Body of pancreas (tissue), 4 donors: ENCODE measurements around the gene GLRA2. TPM values are rescaled to one million over a fixed set of nuclear protein-coding genes. Genes with fewer than 3 reads are reported as not detected.

Experiments used
- ATAC-seq: fragments of 150-250 bp; one replicate; pipeline ENCODE4 v1.9.1; 2016
- DNase-seq, 4 donors: peaks; one replicate each; pipeline ENCODE4 v3.0.0-alpha.2; 2019
- H3K27ac ChIP-seq, 4 donors: fragments of 200-600 bp; sonication (generic); 1 replicate in 3 of 4; 2 replicates in 1 of 4; pipeline versions ENCODE4 v1.5.1 to v1.6.1; 2016 to 2019; ENCODE audit warnings: mild to moderate bottlenecking in 1 of 4, mixed read lengths in 1 of 4, moderate library complexity in 1 of 4
- H3K27me3 ChIP-seq, 2 donors: fragments of 200-600 bp; sonication (generic); one replicate each; pipeline ENCODE4 v1.6.0; 2016; ENCODE audit warnings: mild to moderate bottlenecking in 1 of 2
- H3K36me3 ChIP-seq, 2 donors: fragments of 200-600 bp; sonication (generic); replicated peaks in 1 of 2; 2 replicates each; pipeline ENCODE4 v1.5.1; 2016; ENCODE audit warnings: low read depth in 2 of 2; ENCODE audit not compliant: insufficient read depth in 1 of 2
- H3K4me1 ChIP-seq: fragments of 200-600 bp; sonication (generic); one replicate; pipeline ENCODE4 v1.6.0; 2016
- H3K4me3 ChIP-seq, 2 donors: fragments of 200-600 bp; sonication (generic); 1 replicate in 1 of 2; 2 replicates in 1 of 2; pipeline ENCODE4 v1.5.1; 2016 to 2019
- H3K9me3 ChIP-seq, 3 donors: fragments of 200-600 bp; sonication (generic); 1 replicate in 2 of 3; 2 replicates in 1 of 3; pipeline ENCODE4 v1.5.1; 2016
- POLR2A ChIP-seq, 3 donors: fragments of 450-650 bp; IDR thresholded peaks; one replicate each; pipeline ENCODE4 v1.6.1; 2016; ENCODE audit warnings: antibody characterized with exemption in 3 of 3, mild to moderate bottlenecking in 2 of 3
- WGBS, 2 donors: methylation state at CpG; one replicate each; pipeline ENCODE4 v1.1.5; 2017; 5-methylcytosine and 5-hydroxymethylcytosine counted together
- intact Hi-C: fragments of 100-400 bp; cut with DNase I; formaldehyde crosslinking; loops from one replicate; pipeline ENCODE4 v1.15.1; 2023
- total RNA-seq, 2 donors: library from RNA; depleted of rRNA; stranded (reverse); fragments of >200 nt; gene quantifications; one replicate each; pipeline ENCODE4 v1.1.0, GENCODE V29; 2016
- TF ChIP-seq, protein P1 (sequence below), 7 experiments: fragments of 450-650 bp in 4 of 7; fragments of 200-600 bp in 3 of 7; sonication (generic) in 3 of 7; IDR thresholded peaks; one replicate each; pipeline ENCODE4 v1.5.1; 2016 to 2019; ENCODE audit warnings: antibody characterized with exemption in 7 of 7

The GLRA2 gene
- total RNA-seq, 2 donors from 2014 or later: not detected

DNA sequence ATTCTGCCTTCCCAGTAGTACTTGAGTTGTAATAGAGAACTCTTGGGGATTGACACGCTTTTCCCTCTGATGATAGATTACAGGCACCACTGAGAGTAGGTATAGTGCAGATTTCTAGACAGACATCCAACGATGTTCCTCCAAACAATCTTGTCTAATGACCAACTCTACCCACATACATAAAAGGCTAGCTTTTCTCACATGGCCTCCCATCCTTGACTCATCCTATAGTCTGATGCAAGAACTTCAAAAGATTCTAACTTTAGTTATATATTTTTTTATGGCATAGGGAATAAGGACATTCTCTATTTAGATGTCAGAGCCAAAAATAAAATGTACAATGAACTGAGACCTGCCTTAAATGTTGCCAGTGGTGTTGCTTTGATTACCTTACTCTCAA lies 60.9 kb downstream of the GLRA2 start:
- H3K4me3 ChIP-seq: no peak overlapping the region
- H3K27me3 ChIP-seq: no peaks in the 10 kb centered on the region
- H3K4me1 ChIP-seq: no peaks in the 10 kb centered on the region
- TF ChIP-seq POLR2A (IDR thresholded peaks at IDR 0.05): no peak
- TF ChIP-seq, protein P1, sequence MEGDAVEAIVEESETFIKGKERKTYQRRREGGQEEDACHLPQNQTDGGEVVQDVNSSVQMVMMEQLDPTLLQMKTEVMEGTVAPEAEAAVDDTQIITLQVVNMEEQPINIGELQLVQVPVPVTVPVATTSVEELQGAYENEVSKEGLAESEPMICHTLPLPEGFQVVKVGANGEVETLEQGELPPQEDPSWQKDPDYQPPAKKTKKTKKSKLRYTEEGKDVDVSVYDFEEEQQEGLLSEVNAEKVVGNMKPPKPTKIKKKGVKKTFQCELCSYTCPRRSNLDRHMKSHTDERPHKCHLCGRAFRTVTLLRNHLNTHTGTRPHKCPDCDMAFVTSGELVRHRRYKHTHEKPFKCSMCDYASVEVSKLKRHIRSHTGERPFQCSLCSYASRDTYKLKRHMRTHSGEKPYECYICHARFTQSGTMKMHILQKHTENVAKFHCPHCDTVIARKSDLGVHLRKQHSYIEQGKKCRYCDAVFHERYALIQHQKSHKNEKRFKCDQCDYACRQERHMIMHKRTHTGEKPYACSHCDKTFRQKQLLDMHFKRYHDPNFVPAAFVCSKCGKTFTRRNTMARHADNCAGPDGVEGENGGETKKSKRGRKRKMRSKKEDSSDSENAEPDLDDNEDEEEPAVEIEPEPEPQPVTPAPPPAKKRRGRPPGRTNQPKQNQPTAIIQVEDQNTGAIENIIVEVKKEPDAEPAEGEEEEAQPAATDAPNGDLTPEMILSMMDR (IDR thresholded peaks at IDR 0.05): no peak
- H3K36me3 ChIP-seq: no peaks in the 10 kb centered on the region
- no peak overlapping the region for H3K27ac ChIP-seq
- H3K9me3 ChIP-seq: no peaks in the 10 kb centered on the region
- DNase-seq: no peak
- WGBS, 2 donors: 62 to 66% methylated on average over 2 of the region's 2 CpGs
- intact Hi-C loops: no loop called here
- ATAC-seq: no peak

DNA sequence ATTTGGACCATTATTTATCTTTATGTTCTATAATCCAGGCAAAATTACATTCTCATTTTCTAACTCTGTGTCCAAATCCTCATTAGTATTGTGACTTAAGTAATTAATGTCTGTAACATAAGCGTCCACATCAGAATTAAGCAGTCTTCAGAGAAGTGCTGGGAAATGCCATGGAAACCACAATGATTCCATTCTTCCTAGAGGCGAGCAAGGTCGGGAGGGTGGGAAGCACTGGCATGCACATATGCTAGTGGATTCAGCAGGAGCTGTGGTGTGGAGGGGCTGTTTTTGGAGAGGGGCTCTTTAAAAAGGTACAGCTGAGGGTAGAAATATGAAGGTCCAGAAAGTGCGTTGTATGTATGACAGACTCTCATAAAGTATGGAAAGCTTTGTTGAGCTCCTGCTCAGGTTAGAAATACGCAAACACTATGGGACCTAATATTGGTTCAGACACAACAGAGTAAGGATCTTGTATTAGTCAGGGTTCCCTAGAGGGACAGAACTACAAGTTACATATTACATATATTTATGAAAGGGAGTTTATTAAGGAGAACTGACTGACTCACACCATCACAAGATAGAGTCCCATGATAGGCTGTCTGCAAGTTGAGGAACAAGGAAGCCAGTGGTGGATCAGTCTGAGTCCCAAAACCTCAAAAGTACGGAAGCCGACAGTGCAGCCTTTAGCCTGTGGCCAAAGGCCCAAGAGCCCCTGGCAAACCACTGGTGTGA lies 61.5 kb downstream of the GLRA2 start:
- H3K36me3 ChIP-seq: no peaks in the 10 kb centered on the region
- intact Hi-C loops: no loop called here
- no peaks in the 10 kb centered on the region for H3K4me1 ChIP-seq
- DNase-seq (no peak), ATAC-seq (no peak)
- no peak overlapping the region for H3K4me3 ChIP-seq
- WGBS, 2 donors: 51 to 67% methylated on average over 7 of the region's 7 CpGs
- H3K27ac ChIP-seq: no peak overlapping the region
- TF ChIP-seq, protein P1 (IDR thresholded peaks at IDR 0.05): no peak
- no peak for TF ChIP-seq POLR2A (IDR thresholded peaks at IDR 0.05)
- no peaks in the 10 kb centered on the region for H3K9me3 ChIP-seq
- H3K27me3 ChIP-seq: no peaks in the 10 kb centered on the region

DNA sequence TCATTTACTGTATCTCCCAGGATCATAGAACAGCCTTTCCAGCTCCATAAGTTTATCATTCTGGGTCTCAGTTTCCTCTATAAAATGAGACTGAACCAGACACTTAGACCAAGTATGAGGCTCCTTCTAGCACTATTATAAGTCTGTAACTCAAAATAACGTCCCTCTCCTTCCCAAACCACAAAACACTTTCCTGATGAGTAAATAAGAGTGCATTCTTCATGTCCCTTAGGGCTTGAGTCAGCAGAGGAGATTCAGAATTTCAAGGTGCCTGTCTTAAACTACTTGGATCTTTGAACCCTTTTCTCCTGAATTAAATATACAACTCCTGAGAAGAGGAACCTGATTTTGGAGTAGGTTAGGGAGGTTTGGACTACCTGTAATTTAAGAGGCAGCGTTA lies 62.6 kb downstream of the GLRA2 start:
- DNase-seq: no peak
- H3K27ac ChIP-seq: no peak overlapping the region
- H3K9me3 ChIP-seq: no peaks in the 10 kb centered on the region
- H3K27me3 ChIP-seq: no peaks in the 10 kb centered on the region
- intact Hi-C loops: no loop called here
- 33 to 50% methylated on average over 2 of the region's 2 CpGs for WGBS, 2 donors
- no peak for TF ChIP-seq POLR2A (IDR thresholded peaks at IDR 0.05)
- TF ChIP-seq, protein P1 (IDR thresholded peaks at IDR 0.05): no peak
- H3K4me1 ChIP-seq: no peaks in the 10 kb centered on the region
- H3K36me3 ChIP-seq: no peaks in the 10 kb centered on the region
- ATAC-seq: no peak
- H3K4me3 ChIP-seq: no peak overlapping the region

DNA sequence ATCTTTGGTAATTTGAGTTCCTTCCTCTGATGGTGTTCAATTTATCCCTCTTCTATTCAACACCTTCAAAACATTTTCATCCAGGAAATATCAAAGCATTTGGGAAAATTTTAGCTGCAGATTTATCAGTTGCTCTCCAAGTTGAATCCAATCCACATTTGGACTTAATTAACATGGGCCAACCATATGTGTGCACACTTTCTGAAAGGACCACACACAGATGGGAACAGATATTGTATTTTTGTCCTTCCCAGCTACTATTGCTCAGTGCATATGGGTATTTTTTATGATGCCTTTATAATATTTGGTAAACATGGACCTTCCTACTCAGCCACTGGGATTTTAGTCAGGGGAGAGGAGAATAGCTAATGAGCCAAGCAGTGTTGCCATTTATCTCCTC lies 65.2 kb downstream of the GLRA2 start:
- H3K36me3 ChIP-seq: no peaks in the 10 kb centered on the region
- DNase-seq (no peak), ATAC-seq (no peak)
- H3K9me3 ChIP-seq: no peaks in the 10 kb centered on the region
- no peaks in the 10 kb centered on the region for H3K27me3 ChIP-seq
- no peak overlapping the region for H3K27ac ChIP-seq
- intact Hi-C loops: no loop called here
- TF ChIP-seq, protein P1 (IDR thresholded peaks at IDR 0.05): no peak
- no peak for TF ChIP-seq POLR2A (IDR thresholded peaks at IDR 0.05)
- H3K4me1 ChIP-seq: no peaks in the 10 kb centered on the region
- no peak overlapping the region for H3K4me3 ChIP-seq

DNA sequence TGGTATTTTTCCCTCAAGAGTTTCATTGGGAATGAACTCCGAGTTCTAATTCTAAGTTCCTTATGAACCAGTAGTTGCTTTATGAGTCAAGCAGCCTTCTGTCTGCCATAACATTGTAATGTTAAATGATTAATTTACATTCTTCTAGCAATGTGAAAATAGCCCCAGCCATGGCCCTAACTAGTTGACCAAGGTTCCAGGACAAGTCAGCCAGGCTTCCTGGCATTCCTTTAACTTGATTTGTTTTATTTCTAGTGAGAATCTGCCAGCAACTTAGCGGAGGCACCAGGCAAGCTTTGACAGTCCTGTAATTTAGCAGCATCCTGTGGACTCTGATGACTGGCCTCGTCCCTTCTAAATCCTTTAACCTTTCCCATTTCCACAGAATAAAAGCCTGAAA lies 69.0 kb downstream of the GLRA2 start:
- ATAC-seq: no peak
- Histone ChIP-seq H3K9me3 (no peaks in the 10 kb centered on the region), H3K4me3 (no peak overlapping the region)

More for the DNA sequence above, 69.0 kb downstream of the GLRA2 start:
- no peaks in the 10 kb centered on the region for H3K36me3 ChIP-seq
- intact Hi-C loops: no loop called here
- DNase-seq: no peak
- 39 to 47% methylated on average over 3 of the region's 3 CpGs for WGBS, 2 donors
- H3K27ac ChIP-seq: no peak overlapping the region
- H3K4me1 ChIP-seq: no peaks in the 10 kb centered on the region
- no peaks in the 10 kb centered on the region for H3K27me3 ChIP-seq
- TF ChIP-seq, protein P1 (IDR thresholded peaks at IDR 0.05): no peak
- no peak for TF ChIP-seq POLR2A (IDR thresholded peaks at IDR 0.05)
